ENCODE results near the gene ABCC11.

ABCC11 gene

DNA sequence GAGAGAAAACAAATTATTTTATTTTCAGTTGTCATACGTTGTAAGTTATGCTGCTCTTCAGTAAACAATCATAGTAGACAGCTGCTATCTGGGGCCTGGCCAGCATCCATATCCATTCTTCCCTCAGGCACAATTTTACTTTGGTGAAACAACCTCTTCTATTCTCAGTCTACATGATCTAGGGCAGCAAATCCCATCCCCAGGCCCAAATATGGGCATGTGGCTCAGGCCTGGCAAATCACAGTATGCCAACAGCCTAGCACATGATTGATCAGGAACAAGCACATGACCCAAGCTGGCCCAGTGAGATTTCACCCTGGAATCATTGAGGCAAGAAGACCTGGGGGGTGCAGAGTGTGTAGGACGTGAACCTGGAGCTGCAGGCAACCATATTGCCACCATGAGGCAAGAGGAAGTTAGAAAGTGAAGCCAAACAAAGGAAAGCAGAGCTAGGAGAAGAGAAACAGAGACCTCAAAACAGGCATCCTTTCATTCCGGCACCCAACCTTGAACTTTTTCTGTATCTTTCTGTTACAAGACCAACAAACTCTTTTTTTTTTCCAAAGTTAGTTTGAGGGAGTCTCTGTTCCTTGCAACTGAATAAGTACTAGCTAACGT is 81.3 kb downstream of the ABCC11 start:
- Histone ChIP-seq H3K4me2 (no peak overlapping the region), H3K9ac (no peak overlapping the region), H4K20me1 (no peaks in the 10 kb centered on the region), H3K4me1 (peaks cover 10% of the 10 kb centered on the region), H3K9me3 (no peaks in the 10 kb centered on the region), H3K27me3 (no peaks in the 10 kb centered on the region), H3K27ac (no peak overlapping the region), H3K36me3 (no peaks in the 10 kb centered on the region), H3K4me3 (no peak overlapping the region)
- no peak for TF ChIP-seq Cebpa-rat (IDR thresholded peaks at IDR 0.05)

DNA sequence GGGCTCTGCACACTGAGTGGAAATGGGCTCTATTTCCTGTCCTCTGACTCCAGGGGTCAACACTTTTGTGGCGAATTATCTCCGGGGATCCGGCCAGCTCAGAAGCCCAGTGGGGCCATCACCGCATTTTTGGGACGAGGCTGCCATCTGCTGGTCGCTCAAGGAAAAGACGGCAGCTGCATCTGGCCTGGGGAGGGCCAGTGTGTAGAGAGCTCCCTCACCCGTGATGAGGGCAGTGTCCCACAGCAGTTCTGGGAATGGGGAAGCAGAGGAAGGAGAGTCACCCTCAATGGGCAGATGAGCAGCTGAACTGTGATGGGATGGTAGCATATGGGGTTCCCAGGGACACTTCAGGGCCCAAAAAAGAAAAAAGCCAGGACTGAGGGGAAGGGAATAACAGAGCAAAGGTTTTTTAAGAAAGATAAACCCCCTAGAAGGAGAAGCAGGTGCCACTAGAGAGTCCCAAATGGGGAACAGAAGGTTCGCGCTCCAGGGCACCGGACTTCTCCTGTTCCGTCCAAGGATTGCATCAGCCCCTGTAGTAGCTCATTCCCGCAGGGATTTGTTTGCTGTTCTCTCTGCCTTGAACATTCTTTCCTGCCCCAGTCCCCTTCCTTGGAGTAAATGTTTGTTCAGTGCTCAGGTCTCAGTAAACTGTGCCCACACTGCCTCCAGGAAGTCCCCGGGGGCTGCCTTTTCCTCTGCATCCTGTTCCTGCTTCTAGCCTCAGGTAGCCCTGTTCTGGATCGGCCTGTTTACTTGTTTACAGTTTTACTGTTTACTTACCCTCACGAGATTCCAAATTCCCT is 82.2 kb downstream of the ABCC11 start:
- TF ChIP-seq Cebpa-rat (IDR thresholded peaks at IDR 0.05): no peak
- H3K4me3 ChIP-seq: no peak overlapping the region
- H4K20me1 ChIP-seq: no peaks in the 10 kb centered on the region
- no peaks in the 10 kb centered on the region for H3K9me3 ChIP-seq
- no peaks in the 10 kb centered on the region for H3K27me3 ChIP-seq
- H3K4me2 ChIP-seq: peak overlapping the region; percentile 41
- no peaks in the 10 kb centered on the region for H3K36me3 ChIP-seq
- no peak overlapping the region for H3K9ac ChIP-seq
- H3K4me1 ChIP-seq: peaks cover 10% of the 10 kb centered on the region
- 0 out of 2 replicates have a peak overlapping the region, but pooled peaks have one; percentile 10 for H3K27ac ChIP-seq

DNA sequence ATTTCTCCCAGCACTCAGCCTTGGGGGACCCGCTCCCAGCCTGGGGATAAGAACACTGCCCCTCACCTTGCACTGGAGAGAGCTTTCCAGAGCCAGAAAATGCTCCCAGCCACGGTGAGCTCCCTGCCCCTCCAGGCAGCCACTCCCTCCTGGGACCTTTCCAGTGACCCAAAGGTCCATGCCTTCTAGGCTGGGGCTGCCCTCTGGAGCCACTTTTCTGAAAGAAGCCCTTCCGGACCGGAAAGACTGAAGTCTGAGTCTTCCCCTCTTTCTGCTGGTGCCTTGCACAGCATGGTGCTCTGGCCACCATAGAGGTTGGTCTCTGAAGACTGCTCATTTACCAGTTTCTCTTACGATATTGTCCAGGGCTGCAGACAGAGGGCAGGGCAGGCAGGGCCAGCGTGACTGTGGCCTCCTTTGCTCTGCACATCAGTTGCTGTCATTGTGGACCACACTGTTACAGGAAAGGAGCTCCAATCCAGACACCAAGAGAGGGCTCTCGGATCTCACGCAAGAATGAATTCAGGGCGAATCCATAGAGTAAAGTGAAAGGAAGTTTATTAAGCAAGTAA is 84.4 kb downstream of the ABCC11 start:
- peaks cover 10% of the 10 kb centered on the region for H3K4me1 ChIP-seq
- no peaks in the 10 kb centered on the region for H4K20me1 ChIP-seq
- no peaks in the 10 kb centered on the region for H3K27me3 ChIP-seq
- H3K4me3 ChIP-seq: no peak overlapping the region
- no peaks in the 10 kb centered on the region for H3K36me3 ChIP-seq
- no peaks in the 10 kb centered on the region for H3K9me3 ChIP-seq
- no peak overlapping the region for H3K9ac ChIP-seq
- TF ChIP-seq Cebpa-rat (IDR thresholded peaks at IDR 0.05): no peak
- no peak overlapping the region for H3K27ac ChIP-seq
- H3K4me2 ChIP-seq: no peak overlapping the region

DNA sequence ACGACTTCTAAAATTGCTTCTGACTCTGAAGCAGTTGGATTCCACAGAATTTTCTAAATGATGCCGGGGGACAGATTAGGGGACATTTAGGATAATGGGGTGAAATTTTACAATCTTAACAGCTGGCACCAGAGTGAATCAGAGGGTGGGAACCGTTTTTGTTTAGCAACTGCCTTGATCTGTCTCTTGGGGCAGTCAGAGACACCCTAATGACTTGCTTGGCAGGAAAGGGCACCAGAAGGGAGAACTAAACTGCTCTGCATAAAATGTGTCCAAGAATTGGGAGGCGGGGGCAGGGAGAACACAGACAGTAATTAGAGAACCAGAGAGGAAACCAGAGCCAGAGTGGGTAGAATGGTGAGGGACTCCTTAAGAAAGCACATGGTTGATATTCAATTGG is 85.4 kb downstream of the ABCC11 start:
- Histone ChIP-seq H3K4me3 (no peak overlapping the region), H3K27me3 (no peaks in the 10 kb centered on the region), H3K4me2 (no peak overlapping the region), H4K20me1 (no peaks in the 10 kb centered on the region), H3K36me3 (no peaks in the 10 kb centered on the region), H3K27ac (no peak overlapping the region), H3K9ac (no peak overlapping the region), H3K9me3 (no peaks in the 10 kb centered on the region), H3K4me1 (peaks cover 10% of the 10 kb centered on the region)
- TF ChIP-seq Cebpa-rat (IDR thresholded peaks at IDR 0.05): no peak

DNA sequence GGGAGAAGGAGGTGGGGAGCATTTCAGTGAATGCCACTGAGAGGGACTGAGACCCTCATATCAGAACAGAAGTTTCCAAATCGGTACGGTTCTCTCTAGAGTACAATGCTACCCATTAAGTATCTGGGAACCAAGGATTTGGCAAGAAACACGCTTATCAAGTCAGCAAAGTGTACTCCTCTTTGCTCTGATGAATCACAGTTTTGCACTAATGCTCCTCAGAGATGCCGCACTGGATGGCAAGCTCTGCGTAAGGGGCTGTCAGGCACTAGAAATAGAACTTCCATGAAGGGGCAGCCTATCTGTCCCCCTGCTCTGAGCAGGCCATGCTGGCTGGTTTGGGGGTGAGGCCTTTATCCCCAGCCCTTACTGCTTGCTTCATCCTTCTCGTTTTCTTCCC is 86.8 kb downstream of the ABCC11 start:
- no peak overlapping the region for H3K9ac ChIP-seq
- H3K4me3 ChIP-seq: no peak overlapping the region
- H4K20me1 ChIP-seq: no peaks in the 10 kb centered on the region
- H3K9me3 ChIP-seq: no peaks in the 10 kb centered on the region
- H3K27me3 ChIP-seq: no peaks in the 10 kb centered on the region
- TF ChIP-seq Cebpa-rat (IDR thresholded peaks at IDR 0.05): no peak
- H3K4me2 ChIP-seq: no peak overlapping the region
- H3K4me1 ChIP-seq: peaks cover 8% of the 10 kb centered on the region
- no peaks in the 10 kb centered on the region for H3K36me3 ChIP-seq
- no peak overlapping the region for H3K27ac ChIP-seq

DNA sequence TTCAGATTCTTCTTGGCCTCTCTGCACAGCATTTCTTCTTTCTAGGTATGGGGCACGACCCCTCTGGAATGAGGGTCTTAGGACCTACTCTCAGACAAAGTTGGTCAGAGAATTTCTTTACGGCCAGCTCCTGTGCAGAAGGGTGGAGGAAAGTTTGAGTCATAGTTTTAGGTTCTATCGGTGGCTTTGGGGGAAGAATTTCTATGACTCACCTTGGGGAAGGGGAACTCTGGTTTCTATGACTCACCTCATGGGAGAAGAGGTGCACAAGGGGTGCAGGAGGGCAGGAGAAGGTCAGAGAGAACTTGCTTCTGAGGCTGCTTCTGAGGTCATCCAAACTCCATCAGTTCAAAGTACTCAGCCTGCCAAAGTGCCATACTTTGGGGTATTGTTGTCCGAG is 89.0 kb downstream of the ABCC11 start:
- Histone ChIP-seq H3K9ac (no peak overlapping the region), H3K27me3 (no peaks in the 10 kb centered on the region), H3K4me1 (peaks cover 9% of the 10 kb centered on the region), H3K9me3 (no peaks in the 10 kb centered on the region), H3K4me2 (no peak overlapping the region), H3K27ac (no peak overlapping the region), H3K4me3 (no peak overlapping the region), H4K20me1 (no peaks in the 10 kb centered on the region), H3K36me3 (no peaks in the 10 kb centered on the region)
- no peak for TF ChIP-seq Cebpa-rat (IDR thresholded peaks at IDR 0.05)

DNA sequence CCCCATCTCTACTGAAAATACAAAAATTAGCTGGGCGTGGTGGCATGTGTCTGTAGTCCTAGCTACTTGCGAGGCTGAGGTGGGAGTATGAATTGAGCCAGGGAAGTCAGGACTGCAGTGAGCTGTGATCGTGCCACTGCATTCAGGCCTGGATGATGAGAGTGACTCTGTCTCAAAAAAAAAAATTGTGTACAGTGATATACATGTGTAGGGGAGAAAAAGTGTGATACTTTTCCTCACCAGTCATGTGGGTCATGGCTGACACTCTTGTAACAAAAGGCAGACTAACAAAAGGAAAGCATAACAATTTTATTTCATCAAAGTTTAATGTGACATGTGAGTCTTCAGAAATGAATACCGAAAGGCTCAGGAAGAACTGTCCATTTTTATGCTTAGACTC is 89.5 kb downstream of the ABCC11 start:
- H4K20me1 ChIP-seq: no peaks in the 10 kb centered on the region
- no peaks in the 10 kb centered on the region for H3K36me3 ChIP-seq
- peaks cover 9% of the 10 kb centered on the region for H3K4me1 ChIP-seq
- H3K4me3 ChIP-seq: no peak overlapping the region
- no peak overlapping the region for H3K4me2 ChIP-seq
- H3K9me3 ChIP-seq: no peaks in the 10 kb centered on the region
- H3K27ac ChIP-seq: no peak overlapping the region
- no peaks in the 10 kb centered on the region for H3K27me3 ChIP-seq
- no peak overlapping the region for H3K9ac ChIP-seq
- no peak for TF ChIP-seq Cebpa-rat (IDR thresholded peaks at IDR 0.05)

DNA sequence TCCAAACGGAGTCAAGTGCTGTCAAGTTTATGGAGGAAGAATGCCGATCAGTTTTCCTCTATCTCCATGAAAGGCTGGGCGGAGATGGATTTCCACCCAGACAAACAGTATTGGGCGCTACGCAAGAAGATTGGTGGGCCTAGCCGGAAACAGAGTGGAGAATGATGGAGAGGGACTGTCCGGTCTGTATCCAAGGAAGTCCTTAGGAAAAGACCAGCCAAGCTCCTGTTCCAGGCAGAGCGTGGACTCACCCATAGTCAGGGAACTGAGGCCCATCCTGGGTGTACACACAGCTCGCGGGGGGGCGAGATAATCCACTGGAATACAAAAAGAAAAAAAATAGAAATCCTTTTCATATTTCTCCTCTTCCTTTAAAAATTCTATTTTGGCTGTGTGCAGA is 90.0 kb downstream of the ABCC11 start:
- peaks cover 9% of the 10 kb centered on the region for H3K4me1 ChIP-seq
- no peak overlapping the region for H3K9ac ChIP-seq
- no peaks in the 10 kb centered on the region for H3K9me3 ChIP-seq
- TF ChIP-seq Cebpa-rat (IDR thresholded peaks at IDR 0.05): no peak
- H3K4me3 ChIP-seq: no peak overlapping the region
- H3K4me2 ChIP-seq: no peak overlapping the region
- no peak overlapping the region for H3K27ac ChIP-seq
- H3K36me3 ChIP-seq: no peaks in the 10 kb centered on the region
- no peaks in the 10 kb centered on the region for H4K20me1 ChIP-seq
- no peaks in the 10 kb centered on the region for H3K27me3 ChIP-seq

DNA sequence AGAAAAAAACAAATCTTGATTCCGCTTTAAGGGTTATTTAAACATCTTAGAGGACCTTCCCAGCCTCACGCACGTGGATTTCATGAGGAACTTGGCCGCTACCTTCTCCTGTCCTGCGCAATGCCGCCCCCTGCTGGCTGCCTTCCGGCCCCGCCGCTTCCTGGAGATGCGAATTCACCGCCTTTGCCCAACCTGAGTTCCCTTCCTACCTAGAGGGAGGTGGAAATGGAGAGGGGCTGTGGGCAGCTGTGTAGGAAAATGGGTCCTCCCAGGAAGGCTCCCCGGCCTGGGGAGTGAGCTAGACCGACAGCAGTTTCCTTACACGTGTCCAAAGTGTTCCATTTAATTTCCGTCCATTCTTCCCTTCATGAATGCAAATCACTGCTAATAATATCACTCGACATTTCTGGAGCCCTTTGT is 90.5 kb downstream of the ABCC11 start:
- no peaks in the 10 kb centered on the region for H3K27me3 ChIP-seq
- no peak overlapping the region for H3K4me3 ChIP-seq
- no peak overlapping the region for H3K4me2 ChIP-seq
- H3K4me1 ChIP-seq: peaks cover 9% of the 10 kb centered on the region
- H4K20me1 ChIP-seq: no peaks in the 10 kb centered on the region
- no peaks in the 10 kb centered on the region for H3K9me3 ChIP-seq
- no peak overlapping the region for H3K27ac ChIP-seq
- H3K9ac ChIP-seq: no peak overlapping the region
- TF ChIP-seq Cebpa-rat (IDR thresholded peaks at IDR 0.05): no peak
- H3K36me3 ChIP-seq: no peaks in the 10 kb centered on the region

Measured in BLaER1 (cell line).